Left ventricle myocardium inferior (tissue), 1 donor: ENCODE results near the gene RUNX3. TPM values are rescaled to one million over a fixed set of nuclear protein-coding genes. Genes with fewer than 3 reads are reported as not detected.

Experiments used
- DNase-seq: peaks from one replicate; pipeline ENCODE4 v3.0.0-alpha.2; 2020
- H3K27ac ChIP-seq: fragments of 200-600 bp; replicated peaks from 2 replicates; pipeline ENCODE4 v1.8.0; 2021
- H3K27me3 ChIP-seq: fragments of 200-600 bp; 2 replicates; pipeline ENCODE4 v1.8.0; 2021; ENCODE audit warnings: low read depth
- H3K36me3 ChIP-seq: fragments of 200-600 bp; 2 replicates; pipeline ENCODE4 v1.8.0; 2021
- H3K4me1 ChIP-seq: fragments of 200-600 bp; 2 replicates; pipeline ENCODE4 v1.8.0; 2021
- H3K4me3 ChIP-seq: fragments of 200-600 bp; 2 replicates; pipeline ENCODE4 v1.8.0; 2021; ENCODE audit warnings: mild to moderate bottlenecking, moderate library complexity
- H3K9me3 ChIP-seq: fragments of 200-600 bp; replicated peaks from 2 replicates; pipeline ENCODE4 v1.8.0; 2021
- CTCF ChIP-seq: fragments of 200-600 bp; IDR thresholded peaks from 2 replicates; pipeline ENCODE4 v1.8.0; 2021; ENCODE audit warnings: antibody characterized with exemption, mild to moderate bottlenecking, borderline replicate concordance
- intact Hi-C: fragments of 100-400 bp; cut with micrococcal nuclease; formaldehyde crosslinking; loops from one replicate; pipeline ENCODE4 v1.11.0; 2022
- total RNA-seq: library from RNA; stranded (reverse); fragmentation: NEBNext Ultra II Directional; extraction: Animal tissue kit (Norgen Biotek cat#: 25700); gene quantifications from one replicate; pipeline ENCODE4 v1.2.1, GENCODE V29; 2021
- donor health status: DM: no; HTN: yes; CAD: no; lungs with severe emphysema.

Gene RUNX3
- total RNA-seq, 1 donor from 2014 or later, result 0.52 TPM

- Histone ChIP-seq H3K27ac (no peak overlapping the region), H3K36me3 (no peaks in the 10 kb centered on the region), H3K4me1 (no peaks in the 10 kb centered on the region), H3K27me3 (peaks cover 52% of the 10 kb centered on the region), H3K9me3 (no peaks in the 10 kb centered on the region), H3K4me3 (no peak overlapping the region)
- intact Hi-C loops, result no loop called here
- no peak for TF ChIP-seq CTCF
- no peak for DNase-seq
Observed at GRCh38 chr1:24940231-24940630, 10.2 kb upstream of the RUNX3 start.

GRCh38 chr1:24939675-24940193 lies 9.7 kb upstream of the RUNX3 start:
- Histone ChIP-seq H3K27me3 (peaks cover 57% of the 10 kb centered on the region), H3K36me3 (no peaks in the 10 kb centered on the region), H3K4me1 (no peaks in the 10 kb centered on the region), H3K9me3 (no peaks in the 10 kb centered on the region), H3K27ac (no peak overlapping the region), H3K4me3 (no peak overlapping the region)
- no peak for DNase-seq
- intact Hi-C loops, result no loop called here
- no peak for TF ChIP-seq CTCF

- H3K4me3 ChIP-seq, result no peak overlapping the region
- H3K27me3 ChIP-seq, result peaks cover 63% of the 10 kb centered on the region
- H3K4me1 ChIP-seq, result no peaks in the 10 kb centered on the region
- no peaks in the 10 kb centered on the region for H3K36me3 ChIP-seq
- no peak overlapping the region for H3K27ac ChIP-seq
- DNase-seq, result no peak
- TF ChIP-seq CTCF, result no peak
- no peaks in the 10 kb centered on the region for H3K9me3 ChIP-seq
- intact Hi-C loops, result no loop called here
Observed at GRCh38 chr1:24939040-24939674, 9.1 kb upstream of the RUNX3 start.

GRCh38 chr1:24938276-24938675 lies 8.2 kb upstream of the RUNX3 start:
- TF ChIP-seq CTCF, result no peak
- DNase-seq, result no peak
- peaks cover 63% of the 10 kb centered on the region for H3K27me3 ChIP-seq
- intact Hi-C loops, result no loop called here
- no peak overlapping the region for H3K27ac ChIP-seq
- no peaks in the 10 kb centered on the region for H3K4me1 ChIP-seq
- no peak overlapping the region for H3K4me3 ChIP-seq
- no peaks in the 10 kb centered on the region for H3K9me3 ChIP-seq
- H3K36me3 ChIP-seq, result no peaks in the 10 kb centered on the region

- H3K9me3 ChIP-seq, result no peaks in the 10 kb centered on the region
- intact Hi-C loops, result no loop called here
- no peak for TF ChIP-seq CTCF
- peaks cover 66% of the 10 kb centered on the region for H3K27me3 ChIP-seq
- H3K36me3 ChIP-seq, result no peaks in the 10 kb centered on the region
- no peak overlapping the region for H3K27ac ChIP-seq
- no peak for DNase-seq
- H3K4me3 ChIP-seq, result no peak overlapping the region
- H3K4me1 ChIP-seq, result peaks cover 10% of the 10 kb centered on the region
Observed at GRCh38 chr1:24936684-24937083, 6.6 kb upstream of the RUNX3 start.
